Measurements from ENCODE around the gene SNX19.

GRCh38 chr11:130871616-130872015 lies 44.7 kb downstream of the SNX19 start:
- TF ChIP-seq CTCF (IDR thresholded peaks at IDR 0.05) (no peak), EP300 (IDR thresholded peaks at IDR 0.05) (no peak)
